ENCODE measurements around the gene SLC13A4.

DNA sequence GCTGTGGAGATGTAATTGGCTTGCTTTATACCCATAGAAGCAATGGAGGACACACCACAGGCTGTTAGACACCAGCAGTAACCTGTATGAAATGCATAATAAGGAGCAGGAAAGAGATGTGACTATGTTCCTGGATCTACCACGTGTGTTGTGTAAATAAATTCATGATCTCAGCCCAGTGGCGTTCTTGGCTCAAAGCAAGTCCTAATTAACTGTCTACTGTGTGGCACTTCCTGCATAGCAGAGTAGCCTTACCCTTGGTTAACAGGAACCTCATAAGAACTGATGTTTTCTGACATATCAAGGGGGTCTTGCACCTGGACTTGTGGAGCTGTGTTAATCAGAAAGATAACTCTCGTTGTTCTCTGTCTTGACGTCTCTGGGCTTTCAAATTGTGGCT, 46.3 kb upstream of the SLC13A4 start:
- TF ChIP-seq EZH2 (IDR thresholded peaks at IDR 0.05; ENCODE audit: borderline replicate concordance, insufficient read depth, low read length, poor library complexity, severe bottlenecking) (no peak), POLR2AphosphoS5 (IDR thresholded peaks at IDR 0.05) (no peak)

All from neural cell (in vitro differentiated cells).